ENCODE data around the gene SOX9.

SOX9 gene

GRCh38 chr17:72092710-72093322 lies 28.0 kb upstream of the SOX9 start:
- no peak for ATAC-seq
- TF ChIP-seq ZNF8 (CRISPR knock-in tag; IDR thresholded peaks at IDR 0.05), result no peak
- no peak for TF ChIP-seq ESRRG (CRISPR knock-in tag; IDR thresholded peaks at IDR 0.05)
- TF ChIP-seq ZNF70 (CRISPR knock-in tag; IDR thresholded peaks at IDR 0.05), result no peak
- TF ChIP-seq TOX (CRISPR knock-in tag; IDR thresholded peaks at IDR 0.05; ENCODE audit: borderline replicate concordance), result no peak
- TF ChIP-seq TSHZ2 (CRISPR knock-in tag; IDR thresholded peaks at IDR 0.05), result no peak
- no peak for TF ChIP-seq CSDC2 (CRISPR knock-in tag; IDR thresholded peaks at IDR 0.05)
- TF ChIP-seq RARB (CRISPR knock-in tag; IDR thresholded peaks at IDR 0.05), result no peak
- no peak for TF ChIP-seq SNAI2 (CRISPR knock-in tag; IDR thresholded peaks at IDR 0.05)
- no peak for TF ChIP-seq POU6F1 (CRISPR knock-in tag; IDR thresholded peaks at IDR 0.05; ENCODE audit: borderline replicate concordance, low read depth)
- TF ChIP-seq ZC3H10 (CRISPR knock-in tag; IDR thresholded peaks at IDR 0.05), result no peak
- TF ChIP-seq PATZ1 (CRISPR knock-in tag; IDR thresholded peaks at IDR 0.05; ENCODE audit: borderline replicate concordance), result no peak
- no peak for TF ChIP-seq ZFP30 (CRISPR knock-in tag; IDR thresholded peaks at IDR 0.05)
- TF ChIP-seq ISL1 (CRISPR knock-in tag; IDR thresholded peaks at IDR 0.05), result no peak
- TF ChIP-seq BACH2 (CRISPR knock-in tag; IDR thresholded peaks at IDR 0.05; ENCODE audit: borderline replicate concordance), result no peak
- no peak for TF ChIP-seq ZNF565 (CRISPR knock-in tag; conservative IDR thresholded peaks at IDR 0.05; ENCODE audit: low read depth)
- TF ChIP-seq ZFP3 (CRISPR knock-in tag; IDR thresholded peaks at IDR 0.05), result no peak
- no peak for TF ChIP-seq PPARA (CRISPR knock-in tag; IDR thresholded peaks at IDR 0.05; ENCODE audit: borderline replicate concordance)
- no peak for TF ChIP-seq ARNTL (CRISPR knock-in tag; IDR thresholded peaks at IDR 0.05; ENCODE audit: borderline replicate concordance, low read depth)
- TF ChIP-seq TCF4 (CRISPR knock-in tag; IDR thresholded peaks at IDR 0.05; ENCODE audit: borderline replicate concordance), result no peak

GRCh38 chr17:72093707-72094106 lies 27.1 kb upstream of the SOX9 start:
- ATAC-seq, result no peak
- no peak for TF ChIP-seq ZC3H10 (CRISPR knock-in tag; IDR thresholded peaks at IDR 0.05)
- TF ChIP-seq ZNF8 (CRISPR knock-in tag; IDR thresholded peaks at IDR 0.05), result no peak
- TF ChIP-seq ISL1 (CRISPR knock-in tag; IDR thresholded peaks at IDR 0.05), result no peak
- no peak for TF ChIP-seq GLIS3 (CRISPR knock-in tag; IDR thresholded peaks at IDR 0.05)
- TF ChIP-seq ESRRG (CRISPR knock-in tag; IDR thresholded peaks at IDR 0.05), result no peak
- TF ChIP-seq TOX (CRISPR knock-in tag; IDR thresholded peaks at IDR 0.05; ENCODE audit: borderline replicate concordance), result no peak
- no peak for TF ChIP-seq ZFP3 (CRISPR knock-in tag; IDR thresholded peaks at IDR 0.05)
- no peak for TF ChIP-seq PATZ1 (CRISPR knock-in tag; IDR thresholded peaks at IDR 0.05; ENCODE audit: borderline replicate concordance)

- ATAC-seq, result no peak
- TF ChIP-seq ZNF565 (CRISPR knock-in tag; conservative IDR thresholded peaks at IDR 0.05; ENCODE audit: low read depth), result no peak
- no peak for TF ChIP-seq ISL1 (CRISPR knock-in tag; IDR thresholded peaks at IDR 0.05)
- no peak for TF ChIP-seq ZC3H10 (CRISPR knock-in tag; IDR thresholded peaks at IDR 0.05)
- TF ChIP-seq CSDC2 (CRISPR knock-in tag; IDR thresholded peaks at IDR 0.05), result no peak
- TF ChIP-seq ZFP30 (CRISPR knock-in tag; IDR thresholded peaks at IDR 0.05), result no peak
- no peak for TF ChIP-seq TSHZ2 (CRISPR knock-in tag; IDR thresholded peaks at IDR 0.05)
- no peak for TF ChIP-seq TCF4 (CRISPR knock-in tag; IDR thresholded peaks at IDR 0.05; ENCODE audit: borderline replicate concordance)
- TF ChIP-seq OSR1 (CRISPR knock-in tag; IDR thresholded peaks at IDR 0.05), result no peak
- TF ChIP-seq ZNF70 (CRISPR knock-in tag; IDR thresholded peaks at IDR 0.05), result no peak
- no peak for TF ChIP-seq SNAI2 (CRISPR knock-in tag; IDR thresholded peaks at IDR 0.05)
- TF ChIP-seq PATZ1 (CRISPR knock-in tag; IDR thresholded peaks at IDR 0.05; ENCODE audit: borderline replicate concordance), result no peak
- no peak for TF ChIP-seq ESRRG (CRISPR knock-in tag; IDR thresholded peaks at IDR 0.05)
- no peak for TF ChIP-seq ZFP3 (CRISPR knock-in tag; IDR thresholded peaks at IDR 0.05)
- TF ChIP-seq ZNF8 (CRISPR knock-in tag; IDR thresholded peaks at IDR 0.05), result no peak
- TF ChIP-seq GLIS3 (CRISPR knock-in tag; IDR thresholded peaks at IDR 0.05), result no peak
- TF ChIP-seq PPARA (CRISPR knock-in tag; IDR thresholded peaks at IDR 0.05; ENCODE audit: borderline replicate concordance), result no peak
Measured at GRCh38 chr17:72095316-72095715, 25.5 kb upstream of the SOX9 start.

All from SK-N-SH treated with all-trans-retinoic acid at 6 μM for 48 hours (cell line).